K562 (cell line): ENCODE measurements around the gene RNU6-8. TPM values are rescaled to one million over a fixed set of nuclear protein-coding genes. Genes with fewer than 3 reads are reported as not detected.

Experiments used
- ARID2 ChIP-seq: fragments of 450-650 bp; IDR thresholded peaks from 2 replicates; pipeline ENCODE4 v1.6.1; 2017; ENCODE audit warnings: antibody characterized with exemption, mild to moderate bottlenecking
- ARID4B ChIP-seq: sonication (generic); formaldehyde crosslinking; IDR thresholded peaks from 2 replicates; pipeline ENCODE4 v1.8.0; 2022; ENCODE audit warnings: mild to moderate bottlenecking, missing genetic modification reagents
- CCNT2 ChIP-seq: IDR thresholded peaks from 2 replicates; pipeline ENCODE4 v1.6.1; 2011; ENCODE audit warnings: borderline replicate concordance, low read depth, mild to moderate bottlenecking, moderate library complexity, mixed read lengths, low read length; ENCODE audit not compliant: insufficient read length; ENCODE audit errors: extremely low read depth
- DPF2 ChIP-seq: fragments of 450-650 bp; IDR thresholded peaks from 2 replicates; pipeline ENCODE4 v1.6.1; 2016
- E2F5 ChIP-seq: sonication (generic); formaldehyde crosslinking; IDR thresholded peaks from 2 replicates; pipeline ENCODE4 v1.8.0; 2022; ENCODE audit warnings: mild to moderate bottlenecking, missing genetic modification reagents
- ESRRA ChIP-seq: fragments of 450-650 bp; IDR thresholded peaks from 2 replicates; pipeline ENCODE4 v1.6.1; 2014; ENCODE audit warnings: low read depth, mild to moderate bottlenecking, moderate library complexity, borderline replicate concordance
- HDAC3 ChIP-seq: fragments of 450-650 bp; IDR thresholded peaks from 2 replicates; pipeline ENCODE4 v1.6.1; 2018; ENCODE audit warnings: borderline replicate concordance, mild to moderate bottlenecking, moderate library complexity; ENCODE audit not compliant: partially characterized antibody
- ILF3 ChIP-seq: fragments of 450-650 bp; IDR thresholded peaks from 2 replicates; pipeline ENCODE4 v1.6.1; 2018; ENCODE audit warnings: antibody characterized with exemption, mild to moderate bottlenecking, moderate library complexity, borderline replicate concordance
- JUN ChIP-seq, 2 experiments: sonication (generic) in 1 of 2; formaldehyde crosslinking in 1 of 2; IDR thresholded peaks; 2 replicates each; pipeline versions ENCODE4 v1.6.1 to v1.8.0; 2012 to 2022; ENCODE audit warnings: borderline replicate concordance in 2 of 2, mild to moderate bottlenecking in 2 of 2, improper control_type of control experiment in 1 of 2, low read depth in 1 of 2, low read length in 1 of 2, missing genetic modification reagents in 1 of 2
- KDM1A ChIP-seq, 2 experiments: fragments of 450-650 bp; IDR thresholded peaks; 2 replicates each; pipeline ENCODE4 v1.6.1; 2016; ENCODE audit warnings: mild to moderate bottlenecking in 2 of 2
- KDM4B ChIP-seq, 2 experiments: fragments of 450-650 bp in 1 of 2; sonication (generic) in 1 of 2; IDR thresholded peaks; 2 replicates each; pipeline ENCODE4 v1.6.1; 2016 to 2017; ENCODE audit warnings: borderline replicate concordance in 2 of 2, antibody characterized with exemption in 1 of 2, low read depth in 1 of 2, mild to moderate bottlenecking in 1 of 2
- LARP7 ChIP-seq: fragments of 450-650 bp; IDR thresholded peaks from 2 replicates; pipeline ENCODE4 v1.6.1; 2016
- STAT6 ChIP-seq: sonication (generic); formaldehyde crosslinking; IDR thresholded peaks from 2 replicates; pipeline ENCODE4 v1.8.1; 2023; ENCODE audit warnings: mild to moderate bottlenecking, missing genetic modification reagents
- TAF1 ChIP-seq: IDR thresholded peaks from 2 replicates; pipeline ENCODE4 v1.6.1; 2011; ENCODE audit warnings: mild to moderate bottlenecking, low read length, moderate library complexity; ENCODE audit not compliant: insufficient read depth, control insufficient read depth, severe bottlenecking; ENCODE audit errors: extremely low read depth
- ZBTB17 ChIP-seq: fragments of 450-650 bp; formaldehyde crosslinking; IDR thresholded peaks from 2 replicates; pipeline ENCODE4 v1.4.0; 2020; ENCODE audit warnings: mild to moderate bottlenecking
- ZFP1 ChIP-seq: fragments of 450-650 bp; formaldehyde crosslinking; IDR thresholded peaks from 2 replicates; pipeline ENCODE4 v1.4.0; 2020; ENCODE audit warnings: mild to moderate bottlenecking, mixed read lengths
- ZNF766 ChIP-seq: fragments of 200-800 bp; sonication (Bioruptor generic); conservative IDR thresholded peaks from 2 replicates; pipeline ENCODE4 v1.6.1; 2016; ENCODE audit warnings: missing genetic modification characterization, missing compliant biosample characterization
- polyA plus RNA-seq, 8 experiments: library from polyadenylated mRNA; depleted of rRNA in 4 of 8; stranded (reverse) in 5 of 8; unstranded in 3 of 8; fragments of >200 nt; fragmentation: Nextera tagmentation in 2 of 8; fragmentation: Illumina TruSeq in 1 of 8; extraction: Ambion mirVana in 2 of 8; extraction: Trizol in 1 of 8; gene quantifications; 2 replicates each; pipeline versions ENCODE4 v1.2.1 to v1.2.3, GENCODE V29; 2011 to 2014; ENCODE audit warnings: inconsistent platforms in 1 of 8, missing spikeins in 1 of 8
- total RNA-seq, 7 experiments: library from RNA; depleted of rRNA in 6 of 7; stranded (reverse); fragments of >200 nt in 6 of 7; fragmentation: Illumina TruSeq in 2 of 7; extraction: Trizol in 2 of 7; gene quantifications; 2 replicates each; pipeline versions ENCODE4 v1.2.1 to v1.2.3, GENCODE V29; 2011 to 2021; ENCODE audit warnings: low replicate concordance in 1 of 7

Gene RNU6-8
- total and polyA plus RNA-seq, 9 of the 15 experiments (the other 6 are each of a cell fraction or from before 2014, with no cell fraction given): not detected

- TF ChIP-seq DPF2 (0 out of 2 replicates have a peak, but pooled peaks have one; percentile 17), HDAC3 (peak; percentile 67), ZFP1 (CRISPR knock-in tag) (no peak), E2F5 (CRISPR knock-in tag) (no peak), KDM4B (IDR thresholded peaks at IDR 0.05; ENCODE audit: borderline replicate concordance in 2 of 2, low read depth in 1 of 2) (no peak), KDM1A (IDR thresholded peaks at IDR 0.05) (0 out of 4 replicates have a peak, but pooled peaks of 1 of the 2 experiments have one; percentile 17), ARID4B (CRISPR knock-in tag) (no peak), ZNF766 (no peak), LARP7 (no peak), TAF1 (no peak), ILF3 (no peak), CCNT2 (peak; percentile 34), ARID2 (no peak), ZBTB17 (no peak), STAT6 (no peak), ESRRA (no peak), JUN (IDR thresholded peaks at IDR 0.05; ENCODE audit: borderline replicate concordance, low read depth, low read length) (no peak), JUN (CRISPR knock-in tag; IDR thresholded peaks at IDR 0.05; ENCODE audit: borderline replicate concordance) (no peak)
Measured at GRCh38 chr14:32202998-32203882, at the start of gene RNU6-8 (continued).
